ENCODE results near the gene GATA1. TPM values are rescaled to one million over a fixed set of nuclear protein-coding genes. Genes with fewer than 3 reads are reported as not detected.

Gene GATA1
- total and polyA plus RNA-seq, 2 experiments from 2014 or later, result 0.17 TPM; not detected in 1

DNA sequence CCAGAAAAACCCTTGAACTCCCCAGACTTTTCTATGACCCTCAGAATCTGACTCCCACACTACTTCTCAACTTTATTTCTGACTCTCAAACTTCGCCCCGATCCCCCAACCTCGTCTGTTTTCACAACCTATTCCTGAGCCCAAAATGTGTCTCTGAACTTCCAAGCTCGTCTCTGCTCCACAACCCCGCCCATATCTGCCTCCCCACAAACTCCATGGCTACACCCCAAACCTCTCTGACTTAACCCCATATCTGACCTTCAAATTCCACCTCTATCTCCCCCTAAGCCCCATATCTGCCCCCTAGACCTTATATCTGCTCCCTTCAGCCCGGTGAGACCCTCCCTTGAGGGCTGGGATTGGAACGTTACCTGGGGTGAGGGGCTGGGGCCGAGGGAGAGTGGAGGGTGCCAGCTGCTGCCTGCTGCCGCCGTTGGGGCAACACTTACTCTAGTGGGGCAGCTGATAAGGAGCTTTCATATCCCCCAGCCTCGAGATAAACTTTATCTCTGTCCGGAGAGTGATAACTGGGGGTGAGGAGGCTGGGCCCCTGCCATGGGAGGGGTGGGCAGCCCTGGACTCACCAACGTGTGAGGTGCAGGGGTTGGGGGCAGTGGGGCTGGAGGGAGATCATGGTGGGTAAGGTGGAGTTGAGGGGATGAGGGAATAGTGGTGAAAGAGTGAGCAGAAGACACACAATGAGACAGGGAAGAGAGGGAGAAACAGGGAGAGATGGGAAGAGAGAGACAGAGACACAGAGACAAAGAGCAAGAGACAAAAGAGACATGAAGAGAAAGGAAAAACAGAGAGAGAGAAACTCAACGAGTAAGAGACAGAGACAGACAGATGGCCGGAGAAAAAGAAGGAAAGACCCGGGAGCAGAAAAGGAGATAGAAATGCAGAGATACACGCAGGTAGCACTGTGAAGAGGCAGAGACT is 1.4 kb downstream of the GATA1 start:
- TF ChIP-seq, protein P1, sequence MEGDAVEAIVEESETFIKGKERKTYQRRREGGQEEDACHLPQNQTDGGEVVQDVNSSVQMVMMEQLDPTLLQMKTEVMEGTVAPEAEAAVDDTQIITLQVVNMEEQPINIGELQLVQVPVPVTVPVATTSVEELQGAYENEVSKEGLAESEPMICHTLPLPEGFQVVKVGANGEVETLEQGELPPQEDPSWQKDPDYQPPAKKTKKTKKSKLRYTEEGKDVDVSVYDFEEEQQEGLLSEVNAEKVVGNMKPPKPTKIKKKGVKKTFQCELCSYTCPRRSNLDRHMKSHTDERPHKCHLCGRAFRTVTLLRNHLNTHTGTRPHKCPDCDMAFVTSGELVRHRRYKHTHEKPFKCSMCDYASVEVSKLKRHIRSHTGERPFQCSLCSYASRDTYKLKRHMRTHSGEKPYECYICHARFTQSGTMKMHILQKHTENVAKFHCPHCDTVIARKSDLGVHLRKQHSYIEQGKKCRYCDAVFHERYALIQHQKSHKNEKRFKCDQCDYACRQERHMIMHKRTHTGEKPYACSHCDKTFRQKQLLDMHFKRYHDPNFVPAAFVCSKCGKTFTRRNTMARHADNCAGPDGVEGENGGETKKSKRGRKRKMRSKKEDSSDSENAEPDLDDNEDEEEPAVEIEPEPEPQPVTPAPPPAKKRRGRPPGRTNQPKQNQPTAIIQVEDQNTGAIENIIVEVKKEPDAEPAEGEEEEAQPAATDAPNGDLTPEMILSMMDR (IDR thresholded peaks at IDR 0.05; ENCODE audit: low read depth, low read length), result no peak
- no peaks in the 10 kb centered on the region for H3K9me3 ChIP-seq (ENCODE audit: low read depth)

DNA sequence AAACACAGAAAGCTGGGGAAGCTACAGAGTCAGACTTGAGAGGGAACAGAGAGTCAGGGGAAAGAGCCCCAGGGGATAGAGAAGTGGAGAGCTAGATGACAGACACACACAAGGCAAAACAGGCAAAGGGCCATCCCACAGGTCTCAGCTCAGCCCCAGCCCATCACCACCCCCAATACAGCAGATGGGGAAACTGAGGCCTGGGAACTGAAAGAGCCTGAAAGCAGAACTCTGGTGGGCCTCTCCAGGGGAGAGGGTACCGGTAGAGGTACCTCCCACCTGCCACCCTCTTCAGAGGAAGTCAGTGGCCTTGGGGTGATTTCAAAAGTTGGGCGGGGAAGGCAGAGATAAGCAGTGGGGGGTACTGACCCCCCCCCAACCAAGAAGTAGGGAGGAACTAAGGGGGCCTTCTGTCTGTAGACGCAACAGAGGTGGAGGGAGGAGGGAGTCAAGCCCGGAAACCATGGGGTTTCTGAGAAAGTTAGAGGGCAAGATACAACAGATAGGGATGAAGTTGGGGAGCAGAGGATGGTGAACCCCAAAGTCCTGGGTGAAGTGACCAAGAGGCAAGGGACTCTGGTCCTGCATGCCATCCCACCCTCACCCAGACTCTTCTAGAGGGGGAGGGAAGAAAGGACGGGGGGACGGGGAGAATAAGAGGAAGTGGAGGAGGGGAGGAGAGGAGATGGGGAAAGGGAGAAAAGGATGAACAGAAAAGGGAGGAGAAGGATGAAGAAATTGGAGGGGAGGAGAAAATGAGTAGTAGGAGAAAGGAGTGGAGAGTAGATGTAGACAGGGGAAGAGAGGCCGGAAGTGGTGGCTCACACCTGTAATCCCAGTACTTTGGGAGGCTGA is 3.2 kb downstream of the GATA1 start:
- H3K27me3 ChIP-seq, result no peaks in the 10 kb centered on the region
- no peaks in the 10 kb centered on the region for H3K4me1 ChIP-seq (ENCODE audit: low read depth)
- TF ChIP-seq, protein P1 (IDR thresholded peaks at IDR 0.05; ENCODE audit: low read depth, low read length), result no peak
- no peak overlapping the region for H3K4me3 ChIP-seq
- H3K27ac ChIP-seq, result no peak overlapping the region
- no peaks in the 10 kb centered on the region for H3K9me3 ChIP-seq (ENCODE audit: low read depth)
- H3K36me3 ChIP-seq, result no peaks in the 10 kb centered on the region
- no peak for DNase-seq (ENCODE audit: low read depth in 1 of 2, low spot score in 1 of 2)

More for the DNA sequence above, 1.4 kb downstream of the GATA1 start:
- no peaks in the 10 kb centered on the region for H3K36me3 ChIP-seq
- DNase-seq (ENCODE audit: low read depth in 1 of 2, low spot score in 1 of 2), result no peak
- H3K4me1 ChIP-seq (ENCODE audit: low read depth), result no peaks in the 10 kb centered on the region
- H3K27ac ChIP-seq, result no peak overlapping the region
- no peaks in the 10 kb centered on the region for H3K27me3 ChIP-seq
- no peak overlapping the region for H3K4me3 ChIP-seq

DNA sequence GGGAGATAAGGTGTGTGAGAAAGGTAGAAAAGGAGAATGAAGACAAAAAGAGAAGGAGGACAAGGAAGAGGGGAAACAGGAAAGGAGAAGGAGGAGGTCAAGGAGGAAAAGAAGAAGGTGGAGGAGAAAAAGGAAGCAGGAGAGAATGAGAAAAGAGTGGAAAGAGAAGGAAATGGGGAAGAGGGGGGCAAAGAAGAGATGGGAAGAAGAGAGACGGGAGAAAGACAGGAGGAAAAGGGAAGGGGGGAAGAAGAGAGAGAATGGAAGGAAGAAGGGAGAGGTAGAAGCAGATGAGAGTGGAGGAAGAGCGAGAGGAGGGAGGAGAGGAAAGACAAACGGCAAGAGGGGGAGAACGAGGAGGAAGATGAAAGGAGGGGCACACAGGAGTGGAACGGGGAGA is 4.1 kb downstream of the GATA1 start:
- DNase-seq (ENCODE audit: low read depth in 1 of 2, low spot score in 1 of 2), result no peak
- H3K4me1 ChIP-seq (ENCODE audit: low read depth), result no peaks in the 10 kb centered on the region
- H3K27me3 ChIP-seq, result no peaks in the 10 kb centered on the region
- TF ChIP-seq, protein P1 (IDR thresholded peaks at IDR 0.05; ENCODE audit: low read depth, low read length), result no peak
- no peak overlapping the region for H3K27ac ChIP-seq
- no peaks in the 10 kb centered on the region for H3K36me3 ChIP-seq
- no peak overlapping the region for H3K4me3 ChIP-seq
- no peaks in the 10 kb centered on the region for H3K9me3 ChIP-seq (ENCODE audit: low read depth)

DNA sequence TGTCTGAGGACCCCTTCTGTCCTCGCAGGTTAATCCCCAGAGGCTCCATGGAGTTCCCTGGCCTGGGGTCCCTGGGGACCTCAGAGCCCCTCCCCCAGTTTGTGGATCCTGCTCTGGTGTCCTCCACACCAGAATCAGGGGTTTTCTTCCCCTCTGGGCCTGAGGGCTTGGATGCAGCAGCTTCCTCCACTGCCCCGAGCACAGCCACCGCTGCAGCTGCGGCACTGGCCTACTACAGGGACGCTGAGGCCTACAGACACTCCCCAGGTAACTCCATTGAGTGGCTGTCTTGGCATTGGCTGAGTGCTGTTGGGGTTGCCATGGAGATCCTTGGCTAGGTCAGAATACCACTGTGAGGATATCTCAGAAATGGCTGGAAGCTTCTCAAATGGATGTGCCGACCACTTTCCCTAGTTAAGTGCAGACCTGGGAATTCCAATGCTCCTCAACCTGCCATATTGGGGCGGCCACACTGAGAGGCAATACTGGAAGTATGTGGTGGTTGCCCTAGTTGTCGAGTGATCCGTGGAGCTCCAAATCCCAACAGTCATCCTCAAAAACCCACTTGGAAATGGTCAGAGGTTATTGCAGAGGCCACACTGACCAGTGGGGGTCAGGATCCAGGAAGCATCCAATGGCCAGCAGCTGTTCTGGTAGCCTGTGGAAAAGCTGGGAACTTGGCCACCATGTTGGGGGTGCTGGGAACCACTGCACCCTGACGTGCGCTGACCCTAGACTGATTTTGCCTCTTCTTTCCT is 4.9 kb downstream of the GATA1 start:
- Histone ChIP-seq H3K27me3 (no peaks in the 10 kb centered on the region), H3K4me3 (no peak overlapping the region), H3K36me3 (no peaks in the 10 kb centered on the region), H3K4me1 (ENCODE audit: low read depth) (no peaks in the 10 kb centered on the region), H3K27ac (no peak overlapping the region), H3K9me3 (ENCODE audit: low read depth) (no peaks in the 10 kb centered on the region)
- DNase-seq (ENCODE audit: low read depth in 1 of 2, low spot score in 1 of 2), result no peak
- TF ChIP-seq, protein P1 (IDR thresholded peaks at IDR 0.05; ENCODE audit: low read depth, low read length), result no peak

DNA sequence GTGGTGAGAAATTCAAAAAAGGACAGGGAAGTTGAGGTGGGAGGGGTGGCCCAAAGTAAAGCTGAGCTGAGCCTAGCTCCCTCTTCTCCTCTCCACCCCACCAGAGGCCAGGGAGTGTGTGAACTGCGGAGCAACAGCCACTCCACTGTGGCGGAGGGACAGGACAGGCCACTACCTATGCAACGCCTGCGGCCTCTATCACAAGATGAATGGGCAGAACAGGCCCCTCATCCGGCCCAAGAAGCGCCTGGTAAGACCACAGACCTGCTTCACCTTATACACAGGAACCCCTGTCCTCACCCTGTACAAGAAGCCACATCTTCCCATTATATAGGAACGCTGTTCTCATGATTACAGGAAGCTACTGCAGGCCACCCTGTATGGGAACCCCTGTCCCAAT is 5.8 kb downstream of the GATA1 start:
- Histone ChIP-seq H3K4me1 (ENCODE audit: low read depth) (no peaks in the 10 kb centered on the region), H3K27ac (no peak overlapping the region), H3K9me3 (ENCODE audit: low read depth) (no peaks in the 10 kb centered on the region), H3K4me3 (no peak overlapping the region), H3K36me3 (no peaks in the 10 kb centered on the region), H3K27me3 (no peaks in the 10 kb centered on the region)
- TF ChIP-seq, protein P1 (IDR thresholded peaks at IDR 0.05; ENCODE audit: low read depth, low read length), result no peak
- DNase-seq (ENCODE audit: low read depth in 1 of 2, low spot score in 1 of 2), result no peak
